GM23248 (cell line): ENCODE data around the gene ZBTB17.

ENCODE experiments used
- EZH2 ChIP-seq: fragments of 200-600 bp; sonication (generic); IDR thresholded peaks from 2 replicates; pipeline ENCODE4 v1.6.1; 2018; ENCODE audit warnings: antibody characterized with exemption, mild to moderate bottlenecking; ENCODE audit not compliant: insufficient read depth, poor library complexity, severe bottlenecking
- EZH2phosphoT487 ChIP-seq: fragments of 200-600 bp; sonication (generic); IDR thresholded peaks from 2 replicates; pipeline ENCODE4 v1.6.1; 2018; ENCODE audit warnings: antibody characterized with exemption, moderate library complexity, mild to moderate bottlenecking, low read depth; ENCODE audit not compliant: insufficient read depth

DNA sequence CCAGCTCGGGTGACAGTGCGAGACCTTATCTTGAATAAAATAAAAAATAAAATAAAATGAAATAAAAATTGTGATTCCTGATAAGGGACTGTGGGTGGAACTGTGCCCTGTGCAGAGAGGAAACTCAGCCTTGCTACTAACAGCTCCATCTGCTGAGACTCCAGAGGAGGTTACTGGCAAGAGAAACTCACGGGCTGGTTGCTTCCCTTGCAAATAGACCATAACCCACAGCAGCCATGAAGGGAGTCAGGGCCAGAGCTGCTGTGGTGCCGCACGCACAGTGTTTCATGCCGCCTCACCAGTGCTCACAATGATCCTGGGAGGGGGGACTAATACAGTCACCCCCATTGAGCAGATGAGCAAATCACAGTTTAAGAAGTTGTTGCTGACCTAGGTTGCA lies 13.7 kb downstream of the ZBTB17 start:
- TF ChIP-seq EZH2phosphoT487 (no peak), EZH2 (no peak)
